ENCODE results near the gene RARB. TPM values are rescaled to one million over a fixed set of nuclear protein-coding genes. Genes with fewer than 3 reads are reported as not detected.

Gene RARB
- total RNA-seq, 1 experiment from 2014 or later, result not detected

DNA sequence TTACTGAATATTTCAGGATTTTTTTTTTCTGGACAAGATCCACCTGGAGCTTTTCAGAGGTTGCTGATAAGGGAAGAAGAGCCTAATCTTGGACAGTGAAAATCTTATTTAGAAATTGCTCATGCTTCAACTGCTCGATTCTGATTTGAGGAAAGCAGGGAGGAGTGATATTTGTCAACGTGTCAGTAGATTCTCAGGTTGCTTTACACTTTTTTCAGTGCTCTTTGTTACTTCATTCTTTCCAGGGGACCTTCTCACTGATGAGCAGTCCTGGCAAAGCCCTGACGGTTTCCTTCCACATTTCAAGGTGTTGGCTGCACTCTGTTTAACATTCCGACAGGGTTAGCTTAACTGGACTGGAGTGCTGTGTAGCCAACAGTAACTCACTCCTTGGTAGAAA is 24.1 kb upstream of the RARB start:
- Histone ChIP-seq H3K9ac (ENCODE audit: low read length) (no peak overlapping the region), H3K4me3 (ENCODE audit: low read length) (no peak overlapping the region), H4K20me1 (ENCODE audit: low read length) (no peaks in the 10 kb centered on the region), H2AFZ (ENCODE audit: low read length) (no peak overlapping the region), H3K9me2 (replicated peaks; ENCODE audit: low read length) (no peaks in the 10 kb centered on the region), H3K9me3 (ENCODE audit: low read length) (no peaks in the 10 kb centered on the region), H3K79me2 (ENCODE audit: low read length) (no peaks in the 10 kb centered on the region), H3K4me1 (ENCODE audit: insufficient read depth, low read length) (no peaks in the 10 kb centered on the region), H3K27me3 (ENCODE audit: low read length) (peaks cover 22% of the 10 kb centered on the region), H3K27ac (ENCODE audit: low read length) (no peak overlapping the region), H3F3A (ENCODE audit: low read length, unreplicated experiment) (no peaks in the 10 kb centered on the region), H3K4me2 (ENCODE audit: low read length) (no peak overlapping the region), H3K36me3 (ENCODE audit: low read depth, low read length) (no peaks in the 10 kb centered on the region)
- CTCF ChIA-PET, result no interaction called here
- ATAC-seq, result no peak
- DNase-seq, result no peak
- POLR2A ChIA-PET (ENCODE audit: unreplicated experiment), result no interaction called here
- TF ChIP-seq EZH2 (IDR thresholded peaks at IDR 0.05; ENCODE audit: low read length, unreplicated experiment), result no peak
- TF ChIP-seq, protein P1, sequence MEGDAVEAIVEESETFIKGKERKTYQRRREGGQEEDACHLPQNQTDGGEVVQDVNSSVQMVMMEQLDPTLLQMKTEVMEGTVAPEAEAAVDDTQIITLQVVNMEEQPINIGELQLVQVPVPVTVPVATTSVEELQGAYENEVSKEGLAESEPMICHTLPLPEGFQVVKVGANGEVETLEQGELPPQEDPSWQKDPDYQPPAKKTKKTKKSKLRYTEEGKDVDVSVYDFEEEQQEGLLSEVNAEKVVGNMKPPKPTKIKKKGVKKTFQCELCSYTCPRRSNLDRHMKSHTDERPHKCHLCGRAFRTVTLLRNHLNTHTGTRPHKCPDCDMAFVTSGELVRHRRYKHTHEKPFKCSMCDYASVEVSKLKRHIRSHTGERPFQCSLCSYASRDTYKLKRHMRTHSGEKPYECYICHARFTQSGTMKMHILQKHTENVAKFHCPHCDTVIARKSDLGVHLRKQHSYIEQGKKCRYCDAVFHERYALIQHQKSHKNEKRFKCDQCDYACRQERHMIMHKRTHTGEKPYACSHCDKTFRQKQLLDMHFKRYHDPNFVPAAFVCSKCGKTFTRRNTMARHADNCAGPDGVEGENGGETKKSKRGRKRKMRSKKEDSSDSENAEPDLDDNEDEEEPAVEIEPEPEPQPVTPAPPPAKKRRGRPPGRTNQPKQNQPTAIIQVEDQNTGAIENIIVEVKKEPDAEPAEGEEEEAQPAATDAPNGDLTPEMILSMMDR (conservative IDR thresholded peaks at IDR 0.05; ENCODE audit: low read depth, low read length), result no peak
- intact Hi-C loops (cut with micrococcal nuclease), result no loop called here
- BruUV-seq (replicated peaks), result no TSS peak

- H3K9me2 ChIP-seq (replicated peaks; ENCODE audit: low read length), result no peaks in the 10 kb centered on the region
- no peaks in the 10 kb centered on the region for H3K79me2 ChIP-seq (ENCODE audit: low read length)
- no peak for DNase-seq
- H3K27ac ChIP-seq (ENCODE audit: low read length), result no peak overlapping the region
- H3K36me3 ChIP-seq (ENCODE audit: low read depth, low read length), result no peaks in the 10 kb centered on the region
- ChIA-PET POLR2A (ENCODE audit: unreplicated experiment) (no interaction called here), CTCF (no interaction called here)
- no peak overlapping the region for H3K4me2 ChIP-seq (ENCODE audit: low read length)
- H3K4me1 ChIP-seq (ENCODE audit: insufficient read depth, low read length), result no peaks in the 10 kb centered on the region
- H3K4me3 ChIP-seq (ENCODE audit: low read length), result no peak overlapping the region
- ATAC-seq, result no peak
- no peaks in the 10 kb centered on the region for H3K9me3 ChIP-seq (ENCODE audit: low read length)
- H3F3A ChIP-seq (ENCODE audit: low read length, unreplicated experiment), result no peaks in the 10 kb centered on the region
- intact Hi-C loops (cut with micrococcal nuclease), result no loop called here
- H4K20me1 ChIP-seq (ENCODE audit: low read length), result no peaks in the 10 kb centered on the region
- no peak overlapping the region for H3K9ac ChIP-seq (ENCODE audit: low read length)
- H2AFZ ChIP-seq (ENCODE audit: low read length), result no peak overlapping the region
- peaks cover 27% of the 10 kb centered on the region for H3K27me3 ChIP-seq (ENCODE audit: low read length)
- no TSS peak for BruUV-seq (replicated peaks)
- TF ChIP-seq, protein P1 (conservative IDR thresholded peaks at IDR 0.05; ENCODE audit: low read depth, low read length), result no peak
- no peak for TF ChIP-seq EZH2 (IDR thresholded peaks at IDR 0.05; ENCODE audit: low read length, unreplicated experiment)
- TF ChIP-seq EZH2phosphoT487 (IDR thresholded peaks at IDR 0.05; ENCODE audit: borderline replicate concordance, low read length), result no peak
Measured at GRCh38 chr3:25404569-25404968, 23.5 kb upstream of the RARB start.

DNA sequence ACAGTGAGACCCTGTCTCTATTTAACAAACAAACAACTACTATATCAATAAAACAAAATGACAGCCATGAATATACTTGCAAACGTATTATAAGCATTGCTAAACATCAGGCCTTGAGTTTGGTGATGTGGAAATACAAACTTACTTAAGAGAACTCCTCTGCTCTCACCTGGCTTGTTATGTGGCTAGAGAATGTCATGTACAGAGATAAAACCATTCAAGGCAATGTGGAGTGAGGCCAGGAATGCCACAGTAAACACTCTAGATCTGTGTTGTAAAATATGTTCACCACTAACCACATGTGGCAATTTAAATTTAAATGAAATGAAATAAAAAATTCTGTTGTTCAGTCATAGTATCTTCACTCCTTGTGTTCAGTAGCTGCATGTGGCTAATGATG is 22.7 kb upstream of the RARB start:
- H3K9me3 ChIP-seq (ENCODE audit: low read length), result no peaks in the 10 kb centered on the region
- no TSS peak for BruUV-seq (replicated peaks)
- no peaks in the 10 kb centered on the region for H3F3A ChIP-seq (ENCODE audit: low read length, unreplicated experiment)
- POLR2A ChIA-PET (ENCODE audit: unreplicated experiment), result no interaction called here
- peaks cover 27% of the 10 kb centered on the region for H3K27me3 ChIP-seq (ENCODE audit: low read length)
- H3K4me2 ChIP-seq (ENCODE audit: low read length), result no peak overlapping the region
- no peaks in the 10 kb centered on the region for H3K4me1 ChIP-seq (ENCODE audit: insufficient read depth, low read length)
- no peak overlapping the region for H3K27ac ChIP-seq (ENCODE audit: low read length)
- no peaks in the 10 kb centered on the region for H3K36me3 ChIP-seq (ENCODE audit: low read depth, low read length)
- H2AFZ ChIP-seq (ENCODE audit: low read length), result no peak overlapping the region
- H4K20me1 ChIP-seq (ENCODE audit: low read length), result no peaks in the 10 kb centered on the region
- no peaks in the 10 kb centered on the region for H3K9me2 ChIP-seq (replicated peaks; ENCODE audit: low read length)
- intact Hi-C loops (cut with micrococcal nuclease), result no loop called here
- H3K4me3 ChIP-seq (ENCODE audit: low read length), result no peak overlapping the region
- CTCF ChIA-PET, result no interaction called here
- DNase-seq, result no peak
- no peaks in the 10 kb centered on the region for H3K79me2 ChIP-seq (ENCODE audit: low read length)
- no peak for TF ChIP-seq EZH2 (IDR thresholded peaks at IDR 0.05; ENCODE audit: low read length, unreplicated experiment)
- TF ChIP-seq, protein P1 (conservative IDR thresholded peaks at IDR 0.05; ENCODE audit: low read depth, low read length), result no peak
- ATAC-seq, result no peak
- no peak overlapping the region for H3K9ac ChIP-seq (ENCODE audit: low read length)

Data from PC-3 (cell line).